Activated naive CD8-positive, alpha-beta T cell treated with anti-CD3 and anti-CD28 coated beads, Interleukin-2, amount 10 ng/mL, durations not matched to agents 7 days and 5 days (primary cell): ENCODE measurements around the gene EPHB4. TPM values are rescaled to one million over a fixed set of nuclear protein-coding genes. Genes with fewer than 3 reads are reported as not detected.
"Not testable (repeated sequence)": the region's sequence is repeated elsewhere in the genome, so short reads cannot be mapped to it uniquely, and the experiment has no call there.

Experiments
- ATAC-seq: fragments of 150-1000 bp; cut with Tn5 transposase; one replicate; pipeline ENCODE4 v1.10.0; 2021; ENCODE audit warnings: low read depth, moderate library complexity
- POLR2A ChIA-PET: fragments of 350-600 bp; sonication (Branson Sonifier 250); formaldehyde crosslinking; loops from one replicate; lab custom pipeline; 2021; ENCODE audit warnings: antibody characterized with exemption; lab: Charles Lee
- DNase-seq: peaks from one replicate; pipeline ENCODE4 v3.0.0; 2021
- H3K27ac Mint-ChIP-seq: one replicate; pipeline ENCODE4 v1.8.0; 2022; ENCODE audit warnings: mild to moderate bottlenecking, mixed read lengths
- H3K27me3 Mint-ChIP-seq: one replicate; pipeline ENCODE4 v1.8.0; 2022; ENCODE audit warnings: mild to moderate bottlenecking, moderate library complexity, mixed read lengths
- H3K36me3 Mint-ChIP-seq: one replicate; pipeline ENCODE4 v1.8.0; 2021; ENCODE audit warnings: mild to moderate bottlenecking, mixed read lengths
- H3K4me1 Mint-ChIP-seq: one replicate; pipeline ENCODE4 v1.8.0; 2021; ENCODE audit warnings: mixed read lengths
- H3K4me3 Mint-ChIP-seq: one replicate; pipeline ENCODE4 v1.8.0; 2022; ENCODE audit warnings: mild to moderate bottlenecking, moderate library complexity, mixed read lengths
- H3K9me3 Mint-ChIP-seq: one replicate; pipeline ENCODE4 v1.8.0; 2021; ENCODE audit warnings: mixed read lengths
- total RNA-seq, 2 experiments: library from RNA; stranded (reverse); gene quantifications; one replicate each; pipeline ENCODE4 v1.2.3, GENCODE V29; 2021

Gene EPHB4
- total RNA-seq, 2 experiments from 2014 or later, result 3.1 to 3.3 TPM

DNA sequence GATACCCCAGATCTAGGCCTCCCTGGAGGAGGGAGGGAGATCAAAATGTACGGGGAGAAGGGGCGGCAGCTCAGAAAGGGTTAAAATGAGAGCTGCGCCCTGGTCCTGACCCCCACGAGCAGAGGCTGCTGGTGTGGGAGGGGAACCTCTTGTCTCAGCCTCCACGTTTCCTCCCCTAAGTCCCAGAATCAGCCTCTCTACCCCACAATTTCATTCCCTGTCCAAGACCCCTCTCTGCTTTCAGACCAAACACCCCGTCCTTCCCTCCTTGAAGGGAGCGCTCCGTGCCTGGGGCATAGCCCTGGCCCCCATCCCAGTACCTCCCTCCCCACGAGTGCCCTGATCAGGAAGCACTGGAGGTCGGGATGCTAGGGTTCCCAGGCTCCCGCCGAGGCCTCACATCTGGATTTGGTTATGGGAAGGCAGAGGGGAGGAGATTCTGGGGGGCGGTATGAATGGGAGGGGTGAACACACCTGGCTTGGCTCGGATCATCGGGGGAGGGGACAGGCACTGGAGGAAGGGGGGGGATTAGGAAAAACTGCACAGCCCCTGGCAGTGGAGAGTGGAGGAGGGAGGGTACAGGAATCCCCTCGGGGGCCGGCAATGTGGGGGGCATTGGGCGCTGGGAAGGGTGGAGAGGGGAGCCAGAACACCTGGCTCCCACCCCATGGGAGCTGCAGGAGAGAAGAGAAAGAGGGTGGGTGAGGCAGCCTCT, 2.7 kb downstream of the EPHB4 start:
- Mint-ChIP-seq H3K27ac (no peak overlapping the region), H3K4me1 (peaks cover 16% of the 10 kb centered on the region), H3K27me3 (peaks cover 44% of the 10 kb centered on the region), H3K36me3 (no peaks in the 10 kb centered on the region), H3K9me3 (no peaks in the 10 kb centered on the region), H3K4me3 (no peak overlapping the region)
- ATAC-seq (no peak), DNase-seq (no peak)
- POLR2A ChIA-PET, result no interaction called here

DNA sequence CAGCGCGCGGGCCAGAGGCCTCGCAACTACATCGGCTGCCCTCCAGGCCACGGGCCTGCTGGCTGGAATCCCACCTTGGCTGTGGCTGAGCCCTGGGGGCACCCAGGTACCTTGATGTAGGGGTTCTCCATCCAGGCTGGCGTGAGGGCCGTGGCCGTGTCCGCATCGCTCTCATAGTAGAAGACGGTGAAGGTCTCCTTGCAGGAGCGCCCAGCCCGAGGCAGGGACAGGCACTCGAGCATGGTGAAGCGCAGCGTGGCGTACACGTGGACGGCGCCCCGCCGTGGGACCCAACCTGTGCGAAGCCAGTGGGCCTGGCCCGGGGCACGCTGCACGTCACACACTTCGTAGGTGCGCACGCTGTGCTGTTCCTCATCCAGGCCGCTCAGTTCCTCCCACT, 3.8 kb downstream of the EPHB4 start:
- H3K9me3 Mint-ChIP-seq, result no peaks in the 10 kb centered on the region
- H3K36me3 Mint-ChIP-seq, result no peaks in the 10 kb centered on the region
- ATAC-seq (no peak), DNase-seq (no peak)
- H3K4me3 Mint-ChIP-seq, result no peak overlapping the region
- POLR2A ChIA-PET, result no interaction called here
- H3K27me3 Mint-ChIP-seq, result peaks cover 35% of the 10 kb centered on the region
- H3K27ac Mint-ChIP-seq, result no peak overlapping the region
- H3K4me1 Mint-ChIP-seq, result peaks cover 14% of the 10 kb centered on the region

DNA sequence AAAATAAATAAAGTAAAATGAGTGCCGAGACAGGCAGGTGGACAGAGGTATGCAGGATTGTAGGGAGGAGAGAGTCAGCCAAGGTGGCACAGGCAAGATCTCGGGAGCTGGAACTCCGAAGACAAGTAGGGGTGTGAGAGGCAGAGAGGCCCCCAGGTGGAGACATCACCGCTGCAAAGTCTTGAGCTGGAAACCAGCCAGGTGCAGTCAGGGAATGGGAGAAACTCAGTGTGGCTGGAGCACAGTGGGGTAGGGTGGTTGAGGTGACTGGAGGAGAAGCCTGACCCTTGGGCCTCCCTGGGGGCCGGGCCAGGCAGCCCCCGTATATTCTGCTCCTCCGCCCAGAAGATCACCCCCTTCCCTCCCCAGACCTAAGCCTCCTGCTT, 4.2 kb downstream of the EPHB4 start:
- Mint-ChIP-seq H3K9me3 (no peaks in the 10 kb centered on the region), H3K27me3 (peaks cover 33% of the 10 kb centered on the region), H3K4me3 (no peak overlapping the region), H3K4me1 (peaks cover 13% of the 10 kb centered on the region), H3K36me3 (no peaks in the 10 kb centered on the region), H3K27ac (no peak overlapping the region)
- no peak for ATAC-seq
- POLR2A ChIA-PET, result no interaction called here
- no peak for DNase-seq

DNA sequence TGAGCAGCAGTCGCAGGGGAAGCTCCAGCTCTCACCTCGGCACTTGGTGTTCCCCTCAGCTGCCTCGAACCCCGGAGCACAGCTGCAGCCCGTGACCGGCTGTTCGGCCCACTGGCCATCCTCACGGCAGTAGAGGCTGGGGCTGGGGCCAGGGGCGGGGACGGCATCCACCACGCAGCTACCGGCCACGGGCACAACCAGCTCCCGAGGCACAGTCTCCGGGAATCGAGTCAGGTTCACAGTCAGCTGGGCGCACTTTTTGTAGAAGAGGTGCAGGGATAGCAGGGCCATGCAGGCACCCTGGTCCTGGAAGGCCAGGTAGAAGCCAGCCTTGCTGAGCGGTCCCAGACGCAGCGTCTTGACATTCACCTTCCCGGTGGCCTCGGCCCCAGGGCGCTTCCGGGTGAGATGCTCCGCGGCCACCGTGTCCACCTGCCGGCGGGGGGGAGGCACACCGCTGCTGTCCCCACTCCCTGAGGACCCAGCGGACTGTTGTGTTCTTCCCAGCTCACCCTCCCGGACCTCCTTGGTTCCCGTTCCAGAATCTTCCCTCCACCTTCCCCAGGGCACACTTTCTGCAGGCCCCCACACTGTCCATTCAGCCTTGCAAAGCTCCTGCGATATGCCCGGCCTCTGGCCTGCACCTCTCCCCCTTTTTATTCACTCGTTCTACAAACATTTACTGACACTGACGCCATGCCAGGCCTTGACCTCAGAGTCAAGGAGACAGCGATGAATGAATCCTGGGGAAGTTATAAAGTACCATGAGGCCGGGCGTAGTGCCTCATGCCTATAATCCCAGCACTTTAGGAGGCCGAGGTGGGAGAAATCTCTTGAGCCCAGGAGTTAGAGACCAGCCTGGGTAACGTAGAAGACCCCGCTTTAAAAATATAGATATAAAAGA, 4.8 kb downstream of the EPHB4 start:
- H3K27ac Mint-ChIP-seq, result no peak overlapping the region
- peaks cover 9% of the 10 kb centered on the region for H3K4me1 Mint-ChIP-seq
- H3K36me3 Mint-ChIP-seq, result no peaks in the 10 kb centered on the region
- H3K27me3 Mint-ChIP-seq, result peaks cover 26% of the 10 kb centered on the region
- no peak overlapping the region for H3K4me3 Mint-ChIP-seq
- H3K9me3 Mint-ChIP-seq, result no peaks in the 10 kb centered on the region
- ATAC-seq (no peak), DNase-seq (no peak)
- POLR2A ChIA-PET, result no interaction called here

DNA sequence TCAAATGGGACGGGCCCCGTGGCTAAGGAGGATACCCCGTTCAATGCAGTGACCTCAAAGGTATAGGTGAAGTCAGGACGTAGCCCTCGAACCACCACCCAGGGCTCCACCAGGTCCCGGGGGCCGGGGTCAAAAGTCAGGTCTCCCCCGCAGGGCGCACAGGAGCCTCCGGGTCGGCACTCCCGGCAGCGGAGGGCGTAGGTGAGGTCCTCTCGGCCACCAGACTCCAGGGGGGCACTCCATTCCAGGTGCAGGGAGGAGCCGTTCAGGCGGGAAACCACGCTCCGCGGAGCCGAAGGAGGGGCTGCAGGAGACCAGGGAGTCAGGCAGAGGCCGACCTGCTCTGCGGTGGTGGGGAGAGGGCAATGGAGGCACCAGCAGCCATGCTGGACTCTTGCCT, 7.7 kb downstream of the EPHB4 start:
- Mint-ChIP-seq H3K4me1 (no peaks in the 10 kb centered on the region), H3K27me3 (peaks cover 9% of the 10 kb centered on the region), H3K27ac (no peak overlapping the region), H3K9me3 (no peaks in the 10 kb centered on the region), H3K36me3 (no peaks in the 10 kb centered on the region), H3K4me3 (no peak overlapping the region)
- no peak for ATAC-seq
- POLR2A ChIA-PET, result no interaction called here
- no peak for DNase-seq

DNA sequence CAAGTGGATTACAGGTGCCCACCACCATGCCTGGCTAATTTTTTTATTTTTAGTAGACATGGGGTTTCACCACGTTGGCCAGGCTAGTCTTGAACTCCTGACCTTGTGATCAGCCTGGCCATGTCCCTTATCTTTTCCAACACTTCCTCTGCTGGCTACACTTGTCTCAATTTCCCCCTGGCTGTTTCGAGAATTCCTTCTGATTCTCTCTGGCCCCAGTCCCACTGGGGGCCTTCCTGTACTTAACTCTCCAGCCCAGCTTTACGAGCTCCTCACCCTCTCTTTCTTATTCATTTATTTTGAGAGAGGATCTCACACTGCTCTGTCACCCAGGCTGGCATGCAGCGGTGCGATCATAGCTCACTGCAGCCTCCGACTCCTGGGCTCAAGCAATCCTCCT, 8.5 kb downstream of the EPHB4 start:
- Mint-ChIP-seq H3K36me3 (no peaks in the 10 kb centered on the region), H3K4me1 (no peaks in the 10 kb centered on the region), H3K9me3 (no peaks in the 10 kb centered on the region), H3K4me3 (no peak overlapping the region), H3K27me3 (peaks cover 2% of the 10 kb centered on the region), H3K27ac (no peak overlapping the region)
- ATAC-seq, result no peak
- no peak for DNase-seq
- POLR2A ChIA-PET, result no interaction called here

DNA sequence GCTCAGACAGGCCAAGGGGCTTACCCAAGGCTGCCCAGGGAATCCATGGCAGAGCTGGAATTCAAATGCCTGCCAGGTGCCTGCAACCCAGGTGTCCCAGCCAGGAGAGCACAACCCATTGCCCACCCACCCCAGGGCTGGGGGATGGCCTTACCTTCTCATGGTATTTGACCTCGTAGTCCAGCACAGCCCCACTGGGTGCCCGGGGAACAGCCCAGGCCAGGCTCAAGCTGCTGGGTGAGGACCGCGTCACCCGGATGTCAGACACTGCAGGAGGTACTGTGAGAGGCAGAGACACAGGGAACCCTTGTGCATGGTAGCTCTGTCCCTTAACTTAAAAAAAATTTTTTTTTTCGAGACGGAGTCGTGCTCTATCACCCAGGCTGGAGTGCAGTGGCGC, 9.0 kb downstream of the EPHB4 start:
- Mint-ChIP-seq H3K4me3 (no peak overlapping the region), H3K27ac (no peak overlapping the region), H3K27me3 (no peaks in the 10 kb centered on the region), H3K36me3 (no peaks in the 10 kb centered on the region), H3K9me3 (no peaks in the 10 kb centered on the region), H3K4me1 (no peaks in the 10 kb centered on the region)
- no peak for DNase-seq
- POLR2A ChIA-PET, result interaction anchor here (0.5 kb wide), 1 partner anchor 15 kb away, joined by 6 read pairs; no protein-coding TSS in a partner anchor
- ATAC-seq, result no peak

DNA sequence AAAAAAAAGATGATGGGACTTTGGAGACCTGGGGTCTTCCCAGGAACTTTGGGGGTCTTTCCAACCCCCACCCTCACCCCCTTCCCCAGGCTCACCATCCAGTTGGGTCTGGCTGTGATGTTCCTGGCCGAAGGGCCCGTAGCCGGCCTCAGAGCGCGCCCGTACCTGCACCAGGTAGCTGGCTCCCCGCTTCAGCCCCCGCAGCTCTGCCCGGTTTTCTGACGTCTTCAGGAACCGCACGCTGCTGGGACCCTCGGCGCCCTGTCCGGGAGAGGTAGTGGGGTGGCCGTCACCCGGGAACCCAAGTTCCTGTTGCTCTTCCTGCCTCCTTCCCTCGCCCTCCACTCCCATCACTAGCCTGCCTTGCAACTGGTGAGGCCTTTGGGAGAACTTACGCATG, 10.2 kb downstream of the EPHB4 start:
- no peaks in the 10 kb centered on the region for H3K9me3 Mint-ChIP-seq
- no peak overlapping the region for H3K27ac Mint-ChIP-seq
- ATAC-seq (no peak), DNase-seq (no peak)
- POLR2A ChIA-PET, result no interaction called here
- H3K27me3 Mint-ChIP-seq, result no peaks in the 10 kb centered on the region
- H3K36me3 Mint-ChIP-seq, result no peaks in the 10 kb centered on the region
- no peaks in the 10 kb centered on the region for H3K4me1 Mint-ChIP-seq
- no peak overlapping the region for H3K4me3 Mint-ChIP-seq

DNA sequence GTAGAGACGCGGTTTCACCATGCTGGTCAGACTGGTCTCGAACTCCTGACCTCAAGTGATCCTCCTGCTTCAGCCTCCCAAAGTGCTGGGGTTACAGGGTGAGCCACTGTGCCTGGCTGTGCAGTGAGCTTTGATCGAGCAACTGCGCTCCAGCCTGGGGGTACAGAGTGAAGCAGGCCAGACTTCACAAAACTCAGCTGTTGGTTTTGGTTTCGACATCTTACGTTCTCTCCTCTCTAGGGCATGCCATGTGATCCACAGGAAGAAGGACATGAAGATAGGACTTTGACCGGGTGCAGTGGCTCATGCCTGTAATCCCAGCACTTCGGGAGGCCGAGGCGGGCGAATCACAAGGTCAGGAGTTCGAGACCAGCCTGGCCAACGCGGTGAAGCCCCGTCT, 10.8 kb downstream of the EPHB4 start:
- ATAC-seq, H3K27ac Mint-ChIP-seq, H3K27me3 Mint-ChIP-seq, H3K4me1 Mint-ChIP-seq, H3K4me3 Mint-ChIP-seq, H3K9me3 Mint-ChIP-seq, DNase-seq, H3K36me3 Mint-ChIP-seq: not testable (repeated sequence)
- POLR2A ChIA-PET, result interaction anchor here (0.7 kb wide), 1 partner anchor 339 kb away, joined by 3 read pairs; no protein-coding TSS in a partner anchor

DNA sequence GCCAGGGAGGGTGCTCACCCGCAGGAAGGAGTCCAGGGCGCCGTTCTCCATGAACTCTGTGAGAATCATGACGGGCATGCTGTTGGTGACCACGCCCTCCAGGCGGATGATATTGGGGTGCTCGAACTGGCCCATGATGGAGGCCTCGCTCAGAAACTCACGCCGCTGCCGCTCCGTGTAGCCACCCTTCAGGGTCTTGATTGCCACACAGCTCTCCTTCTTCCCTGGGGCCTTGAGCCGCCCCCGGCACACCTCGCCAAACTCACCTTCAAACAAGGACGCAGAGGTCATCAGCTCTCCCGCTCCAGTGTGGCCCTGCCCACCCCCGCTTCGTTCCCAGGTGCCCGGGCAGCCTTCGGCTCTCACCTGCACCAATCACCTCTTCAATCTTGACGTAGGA, 14.6 kb downstream of the EPHB4 start:
- no peak overlapping the region for H3K27ac Mint-ChIP-seq
- no peaks in the 10 kb centered on the region for H3K27me3 Mint-ChIP-seq
- ATAC-seq, result no peak
- no peaks in the 10 kb centered on the region for H3K36me3 Mint-ChIP-seq
- DNase-seq, result no peak
- POLR2A ChIA-PET, result no interaction called here
- no peaks in the 10 kb centered on the region for H3K4me1 Mint-ChIP-seq
- no peaks in the 10 kb centered on the region for H3K9me3 Mint-ChIP-seq
- H3K4me3 Mint-ChIP-seq, result no peak overlapping the region

DNA sequence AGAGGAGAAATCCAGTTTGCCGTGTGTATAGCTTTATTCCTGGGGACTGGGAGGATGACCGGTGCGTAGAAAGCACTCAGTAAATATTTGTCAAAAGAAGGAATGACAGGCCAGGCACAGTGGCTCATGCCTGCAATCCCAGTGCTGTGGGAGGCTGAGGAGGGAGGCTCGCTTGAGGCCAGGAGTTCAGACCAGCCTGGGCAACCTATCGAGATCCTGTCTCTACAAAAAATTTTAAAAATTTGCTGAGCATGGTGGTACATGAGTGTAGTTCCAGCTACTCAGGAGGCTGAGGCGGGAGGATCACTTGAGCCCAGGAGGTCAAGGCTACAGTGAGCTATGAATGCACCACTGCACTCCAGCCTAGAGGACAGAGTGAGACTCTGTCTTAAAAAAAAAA, 15.8 kb downstream of the EPHB4 start:
- Mint-ChIP-seq H3K27ac (no peak overlapping the region), H3K9me3 (no peaks in the 10 kb centered on the region), H3K27me3 (no peaks in the 10 kb centered on the region), H3K4me1 (no peaks in the 10 kb centered on the region), H3K36me3 (no peaks in the 10 kb centered on the region), H3K4me3 (no peak overlapping the region)
- DNase-seq, result no peak
- POLR2A ChIA-PET, result no interaction called here
- no peak for ATAC-seq

DNA sequence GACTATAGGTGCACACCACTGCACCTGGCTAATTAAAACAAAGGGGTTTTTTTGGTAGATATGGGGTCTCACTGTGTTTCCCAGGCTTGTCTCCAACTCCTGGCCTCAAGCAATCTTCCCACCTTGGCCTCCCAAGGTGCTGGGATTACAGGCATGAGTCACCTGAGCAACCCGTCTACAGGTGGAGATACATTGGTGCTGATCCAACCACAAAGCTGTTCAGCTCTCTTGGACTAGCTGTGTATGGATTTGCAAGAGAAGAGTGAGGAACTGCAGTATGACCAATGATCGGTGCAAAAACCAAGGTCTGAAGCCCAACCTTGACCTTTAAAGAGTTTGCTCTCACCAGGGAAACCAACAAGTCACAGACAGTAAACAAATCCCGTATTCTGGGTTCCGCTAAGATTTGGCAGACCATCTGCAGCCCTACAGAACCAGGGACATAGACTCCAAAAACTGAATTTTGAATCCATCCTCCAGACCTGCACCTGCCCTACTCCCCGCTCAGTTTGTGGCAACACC, 18.9 kb downstream of the EPHB4 start:
- no peaks in the 10 kb centered on the region for H3K9me3 Mint-ChIP-seq
- no peaks in the 10 kb centered on the region for H3K27me3 Mint-ChIP-seq
- H3K36me3 Mint-ChIP-seq, result no peaks in the 10 kb centered on the region
- H3K4me3 Mint-ChIP-seq, result no peak overlapping the region
- ATAC-seq, result no peak
- peaks cover 3% of the 10 kb centered on the region for H3K4me1 Mint-ChIP-seq
- DNase-seq, result no peak
- H3K27ac Mint-ChIP-seq, result peak overlapping the region; percentile 23
- POLR2A ChIA-PET, result no interaction called here

DNA sequence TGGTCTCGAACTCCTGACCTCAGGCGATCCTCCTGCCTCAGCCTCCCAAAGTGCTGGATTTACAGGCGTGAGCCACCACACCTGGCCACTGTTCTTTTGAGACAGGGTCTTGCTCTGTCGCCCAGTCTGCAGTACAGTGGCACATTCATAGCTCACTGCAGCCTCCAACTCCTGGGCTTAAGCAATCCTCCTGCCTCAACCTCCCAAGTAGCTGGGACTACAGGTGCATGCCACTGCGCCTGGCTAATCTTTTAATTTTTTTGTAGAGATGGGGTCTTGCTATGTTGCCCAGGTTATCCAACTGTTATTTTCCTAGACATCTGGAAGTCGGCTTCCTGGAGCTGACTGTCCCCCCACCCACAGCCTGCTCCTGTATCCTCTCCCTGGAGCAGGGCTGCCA, 20.4 kb downstream of the EPHB4 start:
- H3K36me3 Mint-ChIP-seq, POLR2A ChIA-PET, DNase-seq, ATAC-seq, H3K4me1 Mint-ChIP-seq, H3K27ac Mint-ChIP-seq, H3K9me3 Mint-ChIP-seq, H3K4me3 Mint-ChIP-seq, H3K27me3 Mint-ChIP-seq: not testable (repeated sequence)

DNA sequence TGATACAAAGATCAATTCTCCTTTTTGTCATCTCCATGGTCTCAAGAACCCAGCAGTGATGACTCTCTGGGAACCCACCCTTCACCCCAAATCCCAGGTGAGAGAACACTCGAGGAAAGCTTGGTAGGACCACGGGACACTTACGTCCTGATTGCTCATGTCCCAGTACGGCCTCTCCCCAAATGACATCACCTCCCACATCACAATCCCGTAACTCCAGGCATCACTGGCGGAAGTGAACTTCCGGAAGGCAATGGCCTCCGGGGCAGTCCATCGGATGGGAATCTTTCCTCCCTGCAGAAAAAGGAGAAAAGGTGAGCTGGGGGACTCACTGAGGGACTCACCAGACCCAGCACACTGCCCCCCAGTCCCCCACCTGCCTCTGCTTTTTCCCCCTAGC, 21.0 kb downstream of the EPHB4 start:
- H3K27me3 Mint-ChIP-seq, result no peaks in the 10 kb centered on the region
- POLR2A ChIA-PET, result no interaction called here
- no peaks in the 10 kb centered on the region for H3K9me3 Mint-ChIP-seq
- H3K4me3 Mint-ChIP-seq, result no peak overlapping the region
- peaks cover 3% of the 10 kb centered on the region for H3K4me1 Mint-ChIP-seq
- DNase-seq (no peak), ATAC-seq (no peak)
- no peaks in the 10 kb centered on the region for H3K36me3 Mint-ChIP-seq
- H3K27ac Mint-ChIP-seq, result no peak overlapping the region
